HG03097 (cell line): Measurements from ENCODE around the gene BAZ1B.
"Not testable (repeated sequence)": the region's sequence is repeated elsewhere in the genome, so short reads cannot be mapped to it uniquely, and the experiment has no call there.

Source experiments
- ATAC-seq: cut with Tn5 transposase; IDR thresholded peaks from one replicate; pipeline ENCODE4 v1.9.1; 2021; ENCODE audit not compliant: unreplicated experiment, low FRiP score

Gene BAZ1B

DNA sequence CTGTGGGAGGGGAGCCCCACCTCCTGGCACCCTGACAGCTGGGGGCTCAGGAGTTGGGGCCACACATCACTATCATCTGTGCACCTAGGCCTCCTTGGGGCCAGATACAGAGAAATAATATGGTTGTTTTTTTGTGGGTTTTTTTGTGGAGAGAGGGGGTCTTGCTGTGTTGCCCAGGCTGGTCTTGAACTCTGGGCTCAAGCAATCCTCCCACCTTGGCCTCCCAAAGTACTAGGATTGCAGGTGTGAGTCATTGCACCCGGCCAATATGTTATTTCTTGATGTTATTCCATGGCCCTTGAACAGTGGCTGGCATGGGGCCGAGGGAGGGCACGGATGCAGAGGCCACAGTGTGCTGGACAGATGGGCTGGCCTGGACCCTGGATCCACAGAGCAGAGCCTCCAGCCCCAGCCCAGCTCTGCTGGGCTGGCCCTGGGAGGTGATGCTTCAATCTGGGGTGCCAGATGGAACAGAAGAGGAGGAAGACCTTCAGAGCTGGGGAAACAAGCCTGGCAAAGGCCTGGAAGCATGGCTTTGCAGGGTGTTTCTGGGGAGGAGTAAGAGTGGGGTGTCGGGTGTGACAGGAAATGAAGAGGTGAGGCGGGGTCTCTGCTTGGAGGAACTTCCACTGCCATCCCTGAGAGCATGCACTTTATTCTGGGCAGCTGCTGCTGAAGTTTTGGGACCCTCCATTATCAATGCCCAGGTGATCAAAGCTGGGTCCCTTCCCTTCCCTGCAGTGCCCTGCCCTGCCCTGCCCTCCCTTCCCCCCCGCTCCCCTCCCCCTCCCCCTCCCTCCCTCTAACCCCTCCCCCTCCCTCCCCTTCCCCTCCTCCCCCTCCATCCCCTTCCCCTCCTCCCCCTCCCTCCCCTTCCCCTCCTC, 92.2 kb downstream of the BAZ1B start:
- no peak for ATAC-seq

DNA sequence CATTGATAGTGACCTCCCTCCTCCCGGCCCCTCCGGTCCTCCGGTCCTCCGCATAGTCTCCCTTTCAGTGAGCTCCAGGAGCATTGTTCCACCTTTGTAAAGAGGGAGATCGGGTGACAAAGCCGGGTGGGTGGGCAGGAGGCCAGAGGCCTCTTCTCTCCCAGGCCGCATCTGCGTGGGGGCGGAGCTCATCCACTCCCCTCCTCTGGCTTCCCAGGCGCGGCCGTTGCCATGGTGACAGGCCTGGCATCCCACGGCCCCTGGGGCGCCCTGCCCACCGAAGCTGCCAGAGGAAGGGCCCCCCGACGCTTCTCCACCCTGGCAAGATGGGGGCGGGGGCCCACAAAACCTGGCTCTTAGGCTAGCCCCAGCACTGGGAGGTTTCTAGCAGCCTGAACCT, 92.9 kb downstream of the BAZ1B start:
- no peak for ATAC-seq

DNA sequence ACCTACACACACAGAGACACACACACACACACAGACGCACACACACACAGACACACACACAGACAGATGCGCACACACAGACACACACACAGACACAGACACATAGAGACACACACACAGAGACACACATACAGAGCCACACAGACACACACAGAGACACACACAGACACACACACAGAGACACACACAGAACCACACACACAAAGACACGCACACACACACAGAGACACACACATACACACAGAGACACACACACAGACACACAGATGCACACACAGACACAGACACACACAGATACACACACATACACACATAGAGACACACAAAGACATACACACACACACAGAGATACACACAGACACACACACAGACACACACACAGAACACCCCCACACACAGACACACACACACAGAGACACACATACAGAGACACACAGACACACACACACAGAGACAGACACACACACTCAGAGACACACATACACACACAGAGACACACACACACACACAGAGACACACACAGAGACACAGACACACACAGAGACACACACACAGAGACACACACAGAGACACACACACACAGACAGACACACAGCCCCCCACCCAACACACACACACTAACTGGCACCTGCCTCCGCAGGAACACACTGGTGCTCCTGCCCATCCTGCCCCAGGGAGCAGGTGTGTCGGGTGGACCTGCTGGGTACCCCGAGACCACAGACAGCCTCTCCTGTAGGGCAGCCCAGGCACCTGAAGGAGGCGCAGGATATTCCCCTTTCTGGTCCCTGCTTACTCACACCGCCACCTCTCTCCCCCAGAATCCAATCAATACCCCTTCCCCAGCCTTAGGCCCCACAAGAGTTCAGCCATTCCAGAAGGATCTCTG, 93.9 kb downstream of the BAZ1B start:
- ATAC-seq: no peak

DNA sequence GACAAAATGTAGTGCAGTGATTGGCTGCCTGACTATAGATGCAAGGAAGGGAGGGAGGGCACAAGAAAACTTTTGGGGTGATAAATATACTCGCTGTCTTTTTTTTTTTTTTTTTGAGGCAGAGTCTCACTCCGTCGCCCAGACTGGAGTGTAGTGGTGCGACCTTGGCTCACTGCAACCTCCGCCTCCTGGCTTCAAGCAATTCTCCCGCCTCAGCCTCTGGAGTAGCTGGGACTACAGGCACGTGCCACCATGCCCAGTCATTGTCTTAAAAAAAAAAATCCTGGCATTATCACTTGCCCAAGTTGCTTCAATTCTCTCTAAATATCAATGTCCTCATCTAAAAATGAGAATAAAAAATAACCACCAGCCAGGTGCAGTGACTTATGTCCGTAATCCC, 96.1 kb downstream of the BAZ1B start:
- ATAC-seq: no peak

DNA sequence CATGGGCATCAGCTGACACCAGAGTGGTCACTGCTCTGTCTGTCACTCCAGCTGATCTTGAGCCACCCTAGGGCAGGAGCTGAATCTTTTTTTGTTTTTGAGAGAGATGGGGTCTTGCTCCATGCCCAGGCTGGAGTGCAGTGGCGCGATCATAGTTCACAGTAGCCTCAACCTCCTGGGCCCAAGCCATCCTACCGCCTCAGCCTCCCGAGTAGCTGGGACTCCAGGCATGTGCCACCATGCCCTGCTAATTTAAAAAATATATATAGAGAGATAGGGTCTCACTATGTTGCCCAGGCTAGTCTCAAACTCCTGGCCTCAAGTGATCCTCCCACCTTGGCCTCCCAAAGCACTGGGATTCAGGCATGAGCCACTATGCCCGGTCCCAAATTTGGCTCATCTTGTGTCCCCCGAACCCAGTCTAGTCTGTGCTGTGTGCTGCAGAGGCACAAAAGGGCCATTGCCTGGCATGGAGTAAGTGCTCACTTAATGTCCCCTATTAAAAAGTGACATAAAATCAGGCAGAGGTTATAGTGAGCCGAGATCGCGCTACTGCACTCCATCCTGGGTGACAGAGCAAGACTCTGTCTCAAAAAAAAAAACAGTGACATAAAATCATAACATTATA, 96.6 kb downstream of the BAZ1B start:
- no peak for ATAC-seq

DNA sequence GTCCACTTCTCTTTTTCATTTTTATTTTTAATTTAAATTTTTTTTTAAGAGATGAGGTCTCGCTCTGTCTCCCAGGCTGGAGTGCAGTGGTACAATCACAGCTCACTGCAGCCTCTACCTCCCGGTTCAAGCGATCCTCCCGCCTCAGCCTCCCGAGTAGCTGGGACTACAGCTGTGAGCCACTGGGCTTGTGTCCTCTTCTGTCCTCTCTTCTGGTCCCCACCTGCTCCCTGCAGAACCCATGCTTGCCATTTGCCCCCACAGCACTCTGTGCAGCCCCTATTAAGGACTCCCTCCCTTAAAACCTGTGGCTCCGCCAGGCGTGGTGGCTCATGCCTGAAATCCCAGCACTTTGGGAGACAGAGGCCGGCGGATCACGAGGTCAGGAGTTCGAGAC, 97.6 kb downstream of the BAZ1B start:
- ATAC-seq: no peak

DNA sequence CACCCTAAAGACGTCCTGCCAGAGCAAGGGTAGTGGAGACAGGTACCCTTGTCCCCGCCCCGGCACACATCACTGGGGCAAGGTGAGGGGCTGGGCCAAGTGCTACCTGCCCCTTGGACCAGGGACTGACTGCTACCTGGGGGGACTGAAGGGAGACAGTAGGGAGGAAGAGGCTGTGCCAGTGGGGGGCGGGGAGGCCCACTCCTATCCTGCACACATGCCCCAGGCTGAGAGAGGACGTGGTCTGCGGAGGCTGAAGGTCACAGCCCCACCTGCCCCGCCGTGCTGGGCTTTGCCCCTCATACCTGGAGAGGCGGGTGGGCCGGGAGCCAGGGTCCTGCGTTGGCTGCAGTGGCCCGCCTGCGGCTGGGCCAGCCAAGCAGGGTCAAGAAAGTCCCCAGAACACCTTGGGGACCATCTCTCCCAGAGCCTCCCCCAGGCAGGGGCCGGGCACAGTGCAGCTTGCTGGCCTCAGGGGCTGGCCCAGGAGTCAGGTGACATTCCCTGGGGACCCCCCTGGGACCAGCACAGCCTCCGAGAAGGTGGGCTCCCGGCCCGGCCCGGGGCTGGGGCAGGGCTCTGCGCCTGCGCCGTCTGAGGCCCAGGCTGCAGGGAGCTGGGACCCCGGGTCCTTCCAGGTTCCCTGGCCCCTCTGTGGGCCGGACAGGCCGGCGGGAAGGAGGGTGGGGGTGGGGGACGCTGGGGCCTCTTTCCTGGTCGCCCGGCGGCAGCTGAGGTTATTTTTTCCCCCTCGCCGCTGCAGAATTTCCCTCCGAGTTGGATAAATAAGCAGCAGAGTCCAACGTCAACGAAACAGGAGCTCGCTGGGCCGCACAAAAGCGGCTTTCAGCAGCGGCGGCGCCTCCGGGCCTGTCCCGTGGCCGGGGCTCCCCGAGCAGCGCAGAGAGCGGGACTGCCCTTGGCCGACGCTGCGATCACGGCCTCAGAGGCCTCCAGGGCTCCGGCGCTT, 98.3 kb downstream of the BAZ1B start:
- ATAC-seq: no peak

DNA sequence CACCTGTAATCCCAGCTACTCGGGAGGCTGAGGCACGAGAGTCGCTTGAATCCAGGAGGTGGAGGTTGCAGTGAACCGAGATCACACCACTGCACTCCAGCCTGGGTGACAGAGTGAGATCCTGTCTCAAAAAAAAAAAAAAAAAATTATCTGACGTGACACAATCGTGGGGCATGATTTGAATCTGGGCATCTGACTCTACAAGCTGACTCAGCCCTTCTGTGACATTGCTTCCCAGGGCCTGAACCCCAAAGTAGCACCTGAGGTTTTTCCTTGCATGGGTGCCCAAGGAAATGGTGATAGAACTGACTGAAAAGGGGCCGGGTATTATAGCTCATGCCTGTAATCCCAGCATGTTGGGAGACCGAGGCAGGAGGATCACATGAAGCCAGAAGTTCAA, 101.5 kb downstream of the BAZ1B start:
- ATAC-seq: not testable (repeated sequence)

DNA sequence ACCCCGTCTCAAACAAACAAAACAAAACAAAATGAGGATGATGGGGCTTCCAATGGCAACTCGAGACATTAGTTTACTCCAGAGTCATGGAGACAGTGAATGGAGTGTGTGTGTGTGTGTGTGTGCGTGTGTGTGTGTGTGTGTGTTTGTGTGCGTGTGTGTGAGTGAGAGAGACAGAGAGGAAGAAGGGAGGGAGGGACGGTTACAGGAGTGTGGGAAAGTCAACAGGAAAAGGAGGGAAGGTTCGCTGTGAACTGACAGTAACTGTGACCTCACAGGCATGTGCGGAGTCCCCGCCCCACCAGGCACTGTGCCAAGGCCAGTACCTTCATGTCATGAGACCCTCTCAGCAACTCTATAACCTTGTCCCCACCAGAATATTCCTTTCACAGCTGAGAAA, 102.1 kb downstream of the BAZ1B start:
- ATAC-seq: not testable (repeated sequence)

DNA sequence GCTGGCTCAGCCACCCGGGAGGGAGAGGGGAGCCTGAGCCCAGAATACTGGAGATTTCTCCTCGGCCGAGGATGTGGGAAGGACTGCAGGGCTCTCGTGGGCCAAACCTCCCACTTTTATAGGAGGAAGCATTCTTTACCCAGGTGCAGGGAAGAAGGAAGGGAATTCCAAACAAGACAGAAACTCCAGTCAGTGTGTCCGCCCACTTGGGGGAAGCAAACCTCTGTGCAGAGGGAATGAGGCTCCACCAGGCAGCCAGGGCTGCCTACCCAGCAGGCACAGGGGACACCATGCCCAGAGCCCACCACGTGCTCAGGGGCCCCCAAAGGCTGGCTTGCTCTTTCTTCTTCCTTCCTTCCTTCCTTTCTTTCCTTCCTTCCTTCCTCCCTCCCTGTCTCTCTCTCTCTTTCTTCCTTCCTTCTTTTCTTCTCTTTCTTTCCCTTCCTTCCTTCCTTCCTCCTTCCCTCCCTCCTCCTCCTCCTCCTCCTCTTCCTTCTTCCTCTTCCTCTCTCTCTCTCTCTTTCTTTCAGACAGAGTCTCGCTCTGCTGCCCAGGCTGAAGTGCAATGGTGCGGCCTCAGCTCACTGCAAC, 103.9 kb downstream of the BAZ1B start:
- ATAC-seq: no peak

DNA sequence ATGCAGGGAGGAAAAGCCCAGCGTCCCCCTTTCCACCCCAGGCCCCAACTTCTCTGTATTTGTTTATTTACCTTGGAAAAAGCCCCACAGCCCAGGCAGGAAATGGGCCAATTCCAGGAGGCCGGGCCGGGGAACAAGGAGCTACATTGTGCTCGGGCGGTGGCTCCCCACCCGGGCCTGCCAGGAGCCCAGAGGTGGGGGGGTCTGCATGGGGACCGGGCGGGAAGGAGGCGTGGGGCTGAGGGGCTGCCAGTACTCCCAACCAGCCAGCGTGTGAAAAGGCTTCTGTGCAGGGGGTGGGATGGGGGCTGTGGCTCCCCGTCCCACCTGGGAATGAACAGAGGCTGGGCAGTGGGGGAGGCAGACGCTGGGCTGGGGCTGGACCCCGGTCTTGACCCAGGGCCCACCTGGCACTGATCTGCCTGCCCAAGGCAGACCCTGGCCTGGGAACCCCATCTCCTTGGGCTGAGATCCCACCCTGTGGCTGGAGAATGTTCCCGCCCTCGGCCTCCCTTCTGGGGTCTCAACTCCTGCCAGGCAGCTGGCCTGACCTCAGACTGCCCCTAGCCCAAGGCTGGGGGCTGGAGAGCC, 111.5 kb downstream of the BAZ1B start:
- ATAC-seq: not testable (repeated sequence)

DNA sequence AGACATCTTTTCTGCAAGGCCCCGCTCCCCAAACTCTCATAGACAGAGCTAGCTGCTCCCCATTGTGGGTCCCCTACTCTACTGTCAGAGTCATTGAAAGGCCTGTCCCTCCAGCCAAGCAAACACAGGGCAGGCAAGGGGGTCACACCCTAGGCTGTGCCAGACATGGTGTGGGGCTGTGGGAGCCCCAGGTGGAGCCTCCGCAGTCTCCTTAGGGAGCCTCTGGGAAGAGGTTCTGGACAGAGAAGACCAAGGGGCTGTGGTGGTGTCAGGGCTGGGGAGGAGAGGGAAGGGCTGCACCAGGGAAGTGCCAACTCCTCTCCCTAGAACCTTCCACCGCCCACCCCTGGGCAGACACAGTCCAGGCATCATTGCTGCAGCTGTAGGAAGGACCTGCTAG, 117.2 kb downstream of the BAZ1B start:
- ATAC-seq: not testable (repeated sequence)

DNA sequence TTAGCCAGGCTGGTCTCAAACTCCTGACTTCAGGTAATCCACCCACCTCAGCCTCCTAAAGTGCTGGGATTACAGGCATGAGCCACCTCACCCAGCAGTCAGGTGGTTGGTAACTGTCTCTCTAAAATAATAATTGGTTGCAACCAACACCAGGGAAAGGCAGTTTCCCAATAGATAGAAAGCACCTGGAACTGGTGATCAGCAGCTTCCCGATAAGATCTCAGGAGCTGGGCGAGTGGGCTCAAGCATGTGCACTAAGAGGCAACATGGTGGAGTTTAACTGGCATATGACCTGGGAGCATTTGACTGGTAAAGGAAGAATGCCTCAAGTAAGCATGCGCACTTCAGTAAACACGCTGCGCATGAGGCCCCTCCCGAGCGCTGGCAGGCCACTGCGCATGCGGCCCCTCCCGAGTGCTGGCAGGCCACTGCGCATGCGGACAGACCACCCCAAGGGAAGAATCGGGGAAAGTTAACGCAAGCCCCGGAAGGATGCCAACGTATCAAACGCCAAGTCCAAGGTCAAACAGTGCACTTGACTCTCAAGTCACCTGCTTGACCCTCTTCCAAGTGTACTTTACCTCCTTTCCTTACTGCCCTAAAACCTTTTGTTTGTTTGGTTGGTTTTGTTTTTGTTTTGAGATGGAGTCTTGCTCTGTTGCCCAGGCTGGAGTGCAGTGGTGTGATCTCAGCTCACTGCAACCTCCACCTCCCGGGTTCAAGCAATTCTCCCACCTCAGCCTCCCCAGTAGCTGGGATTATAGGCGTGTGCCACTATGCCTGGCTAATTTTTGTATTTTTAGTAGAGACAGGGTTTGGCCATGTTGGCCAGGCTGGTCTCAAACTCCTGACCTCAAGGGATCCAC, 122.7 kb downstream of the BAZ1B start:
- ATAC-seq: not testable (repeated sequence)

DNA sequence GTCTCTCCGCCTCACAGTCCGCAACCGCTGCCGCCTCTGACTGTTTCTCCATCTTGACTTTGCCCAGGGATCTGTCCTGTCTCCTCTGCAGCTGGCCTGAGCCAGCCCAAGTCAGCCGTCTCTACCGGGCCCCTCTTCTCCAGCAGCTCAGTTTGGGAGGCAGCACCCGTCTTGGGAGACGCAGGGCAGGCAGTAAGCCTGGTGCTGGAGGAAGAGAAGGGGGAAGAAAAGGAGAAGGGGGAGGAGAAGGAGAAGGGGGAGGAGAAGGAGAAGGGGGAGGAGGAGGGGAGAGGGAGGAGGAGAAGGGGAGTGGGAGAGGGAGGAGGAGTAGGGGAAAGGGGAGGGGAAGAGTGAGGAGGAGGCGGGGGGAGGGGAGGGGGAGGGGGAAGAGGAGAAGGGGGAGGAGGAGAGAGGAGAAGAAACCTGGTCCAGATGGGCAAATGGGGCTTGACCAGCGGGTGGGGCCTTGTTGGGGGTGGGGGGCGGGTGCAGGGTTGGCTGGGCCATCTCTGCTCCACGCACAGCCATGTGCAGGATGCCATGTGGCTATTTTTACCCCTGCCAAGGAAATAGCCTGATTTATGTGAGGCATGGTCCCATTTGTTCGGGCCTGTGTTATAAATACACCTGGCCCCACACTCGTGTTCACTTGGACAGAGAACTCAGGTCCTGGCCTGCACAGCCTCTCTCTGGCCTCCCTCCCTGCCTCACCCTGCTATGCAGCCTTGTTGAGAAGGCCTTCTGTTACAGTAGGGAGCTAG, 124.4 kb downstream of the BAZ1B start:
- ATAC-seq: no peak

DNA sequence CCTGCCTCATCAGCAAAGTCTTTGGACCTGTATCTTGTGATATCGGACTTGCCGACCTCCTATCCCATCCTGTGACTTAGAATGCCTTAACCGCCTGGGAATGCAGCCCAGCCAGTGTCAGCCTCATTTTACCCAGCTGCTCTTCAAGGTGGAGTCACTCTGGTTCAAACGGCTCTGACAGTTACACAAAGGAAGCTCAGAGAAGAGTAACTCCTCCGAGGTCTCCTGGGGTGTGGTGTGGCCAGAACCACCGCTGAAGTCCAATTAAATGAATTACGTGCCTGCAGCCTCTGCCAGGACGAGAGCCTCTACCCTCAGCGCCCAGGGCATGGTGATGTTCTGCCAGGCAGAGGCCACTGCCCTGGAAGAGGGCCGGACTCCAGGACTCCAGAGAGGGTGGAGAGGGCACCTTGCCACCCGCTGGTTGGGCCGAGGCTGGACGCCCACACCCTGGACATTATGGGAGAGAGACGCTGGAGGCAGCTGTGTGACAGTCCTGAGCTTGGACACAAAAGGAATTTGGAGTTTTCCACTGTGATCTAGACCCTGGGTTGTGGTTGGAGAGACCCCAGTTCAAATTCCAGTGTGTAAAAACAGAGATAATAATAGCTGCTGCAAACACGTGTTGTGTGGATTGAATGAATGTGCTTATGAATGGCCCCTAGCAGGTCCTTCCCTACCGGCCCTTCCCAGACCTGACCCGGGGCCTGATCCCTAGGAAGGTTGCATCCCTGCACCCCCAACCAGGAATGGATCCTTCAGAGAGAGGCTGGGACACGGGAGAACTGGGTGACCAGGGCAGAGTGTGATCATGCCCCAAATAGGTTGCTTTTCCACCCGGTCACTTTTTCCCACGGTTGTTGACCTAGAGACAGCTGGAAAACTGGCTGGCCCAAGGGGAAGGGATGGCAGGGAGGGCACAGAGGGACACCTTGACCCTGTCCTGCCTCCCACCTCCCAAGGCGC, 126.3 kb downstream of the BAZ1B start:
- no peak for ATAC-seq

DNA sequence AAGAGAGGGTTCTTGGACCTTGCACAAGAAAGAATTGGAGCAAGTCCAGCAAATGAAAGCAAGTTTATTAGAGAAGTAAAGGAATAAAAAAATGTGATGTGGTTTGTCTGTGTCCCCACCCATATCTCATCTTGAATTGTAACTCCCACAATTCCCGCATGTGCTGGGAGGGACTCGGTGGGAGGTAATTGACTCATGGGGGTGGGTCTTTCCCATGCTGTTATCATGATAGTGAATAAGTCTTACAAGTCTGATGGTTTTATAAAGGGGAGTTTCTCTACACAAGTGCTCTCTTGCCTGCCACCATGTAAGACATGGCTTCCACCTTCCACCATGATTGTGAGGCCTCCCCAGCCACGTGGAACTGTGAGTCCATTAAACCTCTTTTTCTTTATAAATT, 127.7 kb downstream of the BAZ1B start:
- ATAC-seq: no peak
